Left lung (tissue), 10 donors: ENCODE measurements around the gene ABCC8. TPM values are rescaled to one million over a fixed set of nuclear protein-coding genes. Genes with fewer than 3 reads are reported as not detected.

Experiments used
- ATAC-seq: fragments of 200-7000 bp; cut with Tn5 transposase; one replicate; pipeline ENCODE4 v1.9.1; 2020; ENCODE audit warnings: moderate library complexity
- DNase-seq, 4 donors: peaks; one replicate each; pipeline ENCODE4 v3.0.0-alpha.2; 2013 to 2020
- H3K27ac ChIP-seq, 2 donors: fragments of 200-600 bp; sonication (generic) in 1 of 2; one replicate each; pipeline versions ENCODE4 v1.5.0 to v1.8.0; 2020 to 2021
- H3K27me3 ChIP-seq, 2 donors: fragments of 200-600 bp; sonication (generic) in 1 of 2; one replicate each; pipeline versions ENCODE4 v1.5.0 to v1.8.0; 2020 to 2021
- H3K36me3 ChIP-seq, 2 donors: fragments of 200-600 bp; sonication (generic) in 1 of 2; one replicate each; pipeline versions ENCODE4 v1.5.0 to v1.8.0; 2020 to 2021
- H3K4me1 ChIP-seq, 2 donors: fragments of 200-600 bp; one replicate each; pipeline ENCODE4 v1.8.0; 2021
- H3K4me3 ChIP-seq, 2 donors: fragments of 200-600 bp; sonication (generic) in 1 of 2; one replicate each; pipeline versions ENCODE4 v1.5.0 to v1.8.0; 2020 to 2021; ENCODE audit warnings: mild to moderate bottlenecking in 1 of 2
- H3K9me3 ChIP-seq, 2 donors: fragments of 200-600 bp; sonication (generic) in 1 of 2; one replicate each; pipeline versions ENCODE4 v1.5.0 to v1.8.0; 2020 to 2021
- intact Hi-C, 2 donors: fragments of 100-400 bp; cut with DNase I; formaldehyde crosslinking; loops; one replicate each; pipeline versions ENCODE4 v1.11.2 to v1.14.2; 2022
- polyA plus RNA-seq, 6 donors: library from polyadenylated mRNA; unstranded; fragments of 120-200 nt; gene quantifications; one replicate each; pipeline ENCODE4 v1.2.1, GENCODE V29; 2013; ENCODE audit not compliant: insufficient read length in 6 of 6
- total RNA-seq, 2 donors: library from RNA; stranded (reverse); fragmentation: NEBNext Ultra II Directional; extraction: Animal tissue kit (Norgen Biotek cat#: 25700); gene quantifications; one replicate each; pipeline ENCODE4 v1.2.1, GENCODE V29; 2021
- TF ChIP-seq, protein P1 (sequence below), 2 donors: fragments of 200-600 bp; sonication (generic) in 1 of 2; IDR thresholded peaks; one replicate each; pipeline versions ENCODE4 v1.5.0 to v1.8.0; 2021; ENCODE audit warnings: antibody characterized with exemption in 2 of 2
- donor health status: DM: no; HTN: yes; CAD: no.
- donor health status: DM: no; HTN: no; CAD: no.

The ABCC8 gene
- total and polyA plus RNA-seq, 8 donors = 0.52 to 11.1 (median 6.0) TPM

GRCh38 chr11:17498475-17498874 is 21.8 kb upstream of the ABCC8 start:
- intact Hi-C loops = no loop called here

GRCh38 chr11:17498058-17498457 is 21.4 kb upstream of the ABCC8 start:
- DNase-seq = no peak
- Histone ChIP-seq H3K27ac (no peak overlapping the region), H3K27me3 (no peaks in the 10 kb centered on the region), H3K9me3 (no peaks in the 10 kb centered on the region), H3K4me3 (no peak overlapping the region), H3K4me1 (no peaks in the 10 kb centered on the region), H3K36me3 (no peaks in the 10 kb centered on the region)
- TF ChIP-seq, protein P1, sequence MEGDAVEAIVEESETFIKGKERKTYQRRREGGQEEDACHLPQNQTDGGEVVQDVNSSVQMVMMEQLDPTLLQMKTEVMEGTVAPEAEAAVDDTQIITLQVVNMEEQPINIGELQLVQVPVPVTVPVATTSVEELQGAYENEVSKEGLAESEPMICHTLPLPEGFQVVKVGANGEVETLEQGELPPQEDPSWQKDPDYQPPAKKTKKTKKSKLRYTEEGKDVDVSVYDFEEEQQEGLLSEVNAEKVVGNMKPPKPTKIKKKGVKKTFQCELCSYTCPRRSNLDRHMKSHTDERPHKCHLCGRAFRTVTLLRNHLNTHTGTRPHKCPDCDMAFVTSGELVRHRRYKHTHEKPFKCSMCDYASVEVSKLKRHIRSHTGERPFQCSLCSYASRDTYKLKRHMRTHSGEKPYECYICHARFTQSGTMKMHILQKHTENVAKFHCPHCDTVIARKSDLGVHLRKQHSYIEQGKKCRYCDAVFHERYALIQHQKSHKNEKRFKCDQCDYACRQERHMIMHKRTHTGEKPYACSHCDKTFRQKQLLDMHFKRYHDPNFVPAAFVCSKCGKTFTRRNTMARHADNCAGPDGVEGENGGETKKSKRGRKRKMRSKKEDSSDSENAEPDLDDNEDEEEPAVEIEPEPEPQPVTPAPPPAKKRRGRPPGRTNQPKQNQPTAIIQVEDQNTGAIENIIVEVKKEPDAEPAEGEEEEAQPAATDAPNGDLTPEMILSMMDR (IDR thresholded peaks at IDR 0.05) = no peak
- ATAC-seq = peak; percentile 62
- intact Hi-C loops = no loop called here

More at GRCh38 chr11:17498475-17498874, 21.8 kb upstream of the ABCC8 start:
- H3K4me3 ChIP-seq = no peak overlapping the region
- TF ChIP-seq, protein P1 (IDR thresholded peaks at IDR 0.05) = no peak
- H3K27me3 ChIP-seq = no peaks in the 10 kb centered on the region
- H3K9me3 ChIP-seq = no peaks in the 10 kb centered on the region
- no peak overlapping the region for H3K27ac ChIP-seq
- no peaks in the 10 kb centered on the region for H3K4me1 ChIP-seq
- ATAC-seq (no peak), DNase-seq (no peak)
- H3K36me3 ChIP-seq = no peaks in the 10 kb centered on the region

GRCh38 chr11:17496406-17496805 is 19.8 kb upstream of the ABCC8 start:
- H3K27me3 ChIP-seq = no peaks in the 10 kb centered on the region
- ATAC-seq = no peak
- H3K4me3 ChIP-seq = no peak overlapping the region
- TF ChIP-seq, protein P1 (IDR thresholded peaks at IDR 0.05) = no peak
- no peaks in the 10 kb centered on the region for H3K36me3 ChIP-seq
- no peaks in the 10 kb centered on the region for H3K9me3 ChIP-seq
- DNase-seq = peak in 2 of 4 donors; percentile 25 to 44
- H3K4me1 ChIP-seq = no peaks in the 10 kb centered on the region
- intact Hi-C loops = no loop called here
- no peak overlapping the region for H3K27ac ChIP-seq

- Histone ChIP-seq H3K4me1 (no peaks in the 10 kb centered on the region), H3K9me3 (no peaks in the 10 kb centered on the region), H3K4me3 (no peak overlapping the region), H3K27ac (no peak overlapping the region), H3K27me3 (no peaks in the 10 kb centered on the region), H3K36me3 (no peaks in the 10 kb centered on the region)
- DNase-seq = no peak
- ATAC-seq = no peak
- intact Hi-C loops = no loop called here
- TF ChIP-seq, protein P1 (IDR thresholded peaks at IDR 0.05) = no peak
Observed at GRCh38 chr11:17494019-17494418, 17.4 kb upstream of the ABCC8 start.

- TF ChIP-seq, protein P1 (IDR thresholded peaks at IDR 0.05) = no peak
- Histone ChIP-seq H3K4me1 (no peaks in the 10 kb centered on the region), H3K4me3 (no peak overlapping the region), H3K9me3 (no peaks in the 10 kb centered on the region), H3K27ac (no peak overlapping the region), H3K36me3 (no peaks in the 10 kb centered on the region), H3K27me3 (no peaks in the 10 kb centered on the region)
- DNase-seq (no peak), ATAC-seq (no peak)
- intact Hi-C loops = no loop called here
Observed at GRCh38 chr11:17490938-17491337, 14.3 kb upstream of the ABCC8 start.
